SK-N-MC (cell line): ENCODE measurements around the gene DHX9.

Experiments
- EZH2 ChIP-seq: fragments of 200-600 bp; sonication (generic); IDR thresholded peaks from one replicate; pipeline ENCODE4 v1.6.1; 2017; ENCODE audit warnings: antibody characterized with exemption
- POLR2AphosphoS5 ChIP-seq: IDR thresholded peaks from 2 replicates; pipeline ENCODE4 v1.6.1; 2012; ENCODE audit warnings: mild to moderate bottlenecking, low read depth, low read length, borderline replicate concordance

DNA sequence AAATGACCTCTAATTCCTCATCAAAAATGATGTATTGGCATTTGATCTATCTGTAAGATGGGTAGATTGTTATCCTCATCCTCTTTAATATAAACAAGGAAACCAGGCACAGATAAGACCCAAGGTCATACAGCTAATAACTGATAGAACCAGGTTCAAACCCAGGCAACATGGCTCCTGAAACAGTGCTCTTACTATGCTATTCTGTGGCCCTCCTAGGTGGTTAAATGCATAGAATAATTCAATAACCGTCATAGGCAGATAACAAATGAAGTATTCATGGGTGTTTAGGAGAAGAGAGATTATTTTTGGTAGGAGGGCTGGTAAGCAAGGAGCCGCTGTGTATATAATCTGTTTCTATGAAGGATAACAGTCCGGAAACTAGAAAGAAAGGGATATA, 46.4 kb downstream of the DHX9 start:
- TF ChIP-seq EZH2 (no peak), POLR2AphosphoS5 (no peak)
